ENCODE results near the gene SASH1. TPM values are rescaled to one million over a fixed set of nuclear protein-coding genes. Genes with fewer than 3 reads are reported as not detected.

Gene SASH1
- total RNA-seq, 4 donors from 2014 or later = 55.3 to 118 (median 79.6) TPM

DNA sequence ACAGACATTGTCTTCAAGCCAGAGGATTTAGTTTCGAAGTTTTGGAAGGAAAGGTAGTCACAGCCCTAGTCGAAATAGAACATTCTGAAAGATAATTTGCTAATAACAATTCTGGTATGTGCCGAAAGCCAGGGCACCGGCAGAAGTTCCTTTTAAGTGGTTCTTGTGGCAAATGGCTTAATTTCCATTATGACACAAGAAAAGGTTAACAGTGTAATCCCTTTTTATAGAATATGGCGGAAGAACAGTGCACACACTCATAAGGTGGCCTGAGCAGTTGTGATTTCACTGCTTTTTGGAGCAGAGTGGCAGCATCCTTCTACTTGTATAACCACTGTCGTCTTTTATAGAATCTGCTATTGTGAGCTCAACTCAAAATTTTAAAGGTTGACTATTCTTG lies 152.4 kb downstream of the SASH1 start:
- Histone ChIP-seq H3K27ac (peak overlapping the region in 3 of 4 donors; percentile 30 to 50 (median 31)), H3K27me3 (no peaks in the 10 kb centered on the region), H3K4me3 (no peak overlapping the region), H3K4me1 (peaks cover 0 to 4% (median 2%) of the 10 kb centered on the region in 3 donors), H3K36me3 (peaks cover 0 to 64% (median 0%) of the 10 kb centered on the region in 3 donors), H3K9me3 (no peaks in the 10 kb centered on the region)
- TF ChIP-seq POLR2A (IDR thresholded peaks at IDR 0.05) = no peak
- TF ChIP-seq, protein P1, sequence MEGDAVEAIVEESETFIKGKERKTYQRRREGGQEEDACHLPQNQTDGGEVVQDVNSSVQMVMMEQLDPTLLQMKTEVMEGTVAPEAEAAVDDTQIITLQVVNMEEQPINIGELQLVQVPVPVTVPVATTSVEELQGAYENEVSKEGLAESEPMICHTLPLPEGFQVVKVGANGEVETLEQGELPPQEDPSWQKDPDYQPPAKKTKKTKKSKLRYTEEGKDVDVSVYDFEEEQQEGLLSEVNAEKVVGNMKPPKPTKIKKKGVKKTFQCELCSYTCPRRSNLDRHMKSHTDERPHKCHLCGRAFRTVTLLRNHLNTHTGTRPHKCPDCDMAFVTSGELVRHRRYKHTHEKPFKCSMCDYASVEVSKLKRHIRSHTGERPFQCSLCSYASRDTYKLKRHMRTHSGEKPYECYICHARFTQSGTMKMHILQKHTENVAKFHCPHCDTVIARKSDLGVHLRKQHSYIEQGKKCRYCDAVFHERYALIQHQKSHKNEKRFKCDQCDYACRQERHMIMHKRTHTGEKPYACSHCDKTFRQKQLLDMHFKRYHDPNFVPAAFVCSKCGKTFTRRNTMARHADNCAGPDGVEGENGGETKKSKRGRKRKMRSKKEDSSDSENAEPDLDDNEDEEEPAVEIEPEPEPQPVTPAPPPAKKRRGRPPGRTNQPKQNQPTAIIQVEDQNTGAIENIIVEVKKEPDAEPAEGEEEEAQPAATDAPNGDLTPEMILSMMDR (IDR thresholded peaks at IDR 0.05) = no peak
- DNase-seq = no peak
- intact Hi-C loops (cut with DNase I) = no loop called here
- WGBS, 2 donors = 80 to 87% methylated on average over 6 of the region's 6 CpGs

DNA sequence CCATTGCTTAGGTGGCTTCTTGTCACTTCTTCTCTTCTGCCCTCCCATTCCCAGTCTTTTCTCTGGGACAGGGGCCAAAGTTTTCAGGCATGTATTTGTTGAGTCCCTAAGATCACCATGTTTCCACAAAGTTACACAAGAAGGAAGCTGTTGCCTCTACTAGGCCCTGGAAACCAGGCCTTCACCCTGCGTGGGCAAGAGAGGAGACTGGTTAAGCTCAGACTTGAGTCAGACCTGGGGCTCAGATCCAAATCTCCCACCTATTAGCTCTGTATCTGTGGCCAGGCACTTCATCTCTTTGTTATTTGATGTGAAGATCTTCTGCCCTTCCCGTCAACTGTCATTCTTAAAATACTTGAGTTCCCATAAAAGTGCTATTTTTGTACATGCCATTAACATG lies 154.6 kb downstream of the SASH1 start:
- Histone ChIP-seq H3K9me3 (no peaks in the 10 kb centered on the region), H3K4me1 (peaks cover 3 to 25% (median 13%) of the 10 kb centered on the region in 3 donors), H3K4me3 (no peak overlapping the region), H3K36me3 (peaks cover 0 to 57% (median 3%) of the 10 kb centered on the region in 3 donors), H3K27me3 (no peaks in the 10 kb centered on the region), H3K27ac (peak overlapping the region in 3 of 4 donors; percentile 18 to 59 (median 22))
- no peak for TF ChIP-seq POLR2A (IDR thresholded peaks at IDR 0.05)
- TF ChIP-seq, protein P1 (IDR thresholded peaks at IDR 0.05) = no peak
- intact Hi-C loops (cut with DNase I) = no loop called here
- 46 to 63% methylated on average over 2 of the region's 2 CpGs for WGBS, 2 donors
- no peak for DNase-seq

DNA sequence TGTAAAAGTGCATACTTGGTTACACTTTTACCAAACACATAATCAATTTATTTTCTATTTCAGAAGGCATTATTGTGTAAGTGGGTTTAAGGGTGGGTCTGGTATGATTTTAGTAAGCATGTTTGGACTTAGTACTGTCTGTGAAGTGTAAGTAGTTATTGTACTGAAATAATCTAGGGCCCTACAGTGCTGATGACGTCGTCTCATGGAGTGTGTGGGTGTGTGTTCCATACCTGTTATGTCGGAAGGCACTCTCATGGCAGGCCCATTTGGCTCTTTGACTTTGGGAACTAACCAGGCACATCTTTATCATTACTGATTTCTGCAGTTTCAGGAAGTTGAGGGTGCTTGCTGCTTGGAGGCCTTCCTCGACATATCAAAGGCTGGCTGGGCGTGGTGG lies 155.1 kb downstream of the SASH1 start:
- Histone ChIP-seq H3K27ac (peak overlapping the region in 3 of 4 donors; percentile 18 to 59 (median 22)), H3K4me1 (peaks cover 3 to 30% (median 13%) of the 10 kb centered on the region in 3 donors)
- intact Hi-C loops (cut with DNase I) = no loop called here

DNA sequence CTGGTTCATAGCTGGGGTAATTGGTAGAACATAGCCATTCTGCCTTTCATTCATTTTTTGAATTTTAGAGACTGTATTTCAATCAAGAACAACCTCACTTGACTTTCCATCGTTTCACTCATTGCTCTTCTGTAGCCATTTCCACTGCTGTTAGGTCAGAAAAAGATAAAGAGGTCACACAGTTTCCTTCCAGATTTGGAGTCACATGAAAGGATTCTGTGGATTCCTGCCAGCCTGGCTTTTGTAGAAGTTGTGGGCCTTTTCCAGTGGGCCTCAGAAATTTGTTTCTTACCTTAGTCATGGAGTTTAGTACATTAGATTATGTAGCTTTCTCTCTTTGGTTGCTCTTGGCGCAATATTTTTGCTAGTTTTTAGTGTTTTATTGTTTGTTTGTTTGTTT lies 157.8 kb downstream of the SASH1 start:
- Histone ChIP-seq H3K27me3 (no peaks in the 10 kb centered on the region), H3K4me1 (peaks cover 3 to 34% (median 13%) of the 10 kb centered on the region in 3 donors), H3K4me3 (no peak overlapping the region), H3K9me3 (no peaks in the 10 kb centered on the region), H3K27ac (peak overlapping the region in 3 of 4 donors; percentile 63 to 79 (median 77)), H3K36me3 (peaks cover 0 to 51% (median 3%) of the 10 kb centered on the region in 3 donors)
- no peak for TF ChIP-seq POLR2A (IDR thresholded peaks at IDR 0.05)
- TF ChIP-seq, protein P1 (IDR thresholded peaks at IDR 0.05) = no peak
- no peak for DNase-seq
- 74 to 84% methylated on average over 2 of the region's 2 CpGs for WGBS, 2 donors
- intact Hi-C loops (cut with DNase I) = no loop called here

More for the DNA sequence above, 155.1 kb downstream of the SASH1 start:
- no peak overlapping the region for H3K4me3 ChIP-seq
- H3K9me3 ChIP-seq = no peaks in the 10 kb centered on the region
- 62 to 79% methylated on average over 5 of the region's 5 CpGs for WGBS, 2 donors
- H3K36me3 ChIP-seq = peaks cover 0 to 56% (median 3%) of the 10 kb centered on the region in 3 donors
- TF ChIP-seq, protein P1 (IDR thresholded peaks at IDR 0.05) = no peak
- no peak for TF ChIP-seq POLR2A (IDR thresholded peaks at IDR 0.05)
- H3K27me3 ChIP-seq = no peaks in the 10 kb centered on the region
- no peak for DNase-seq

DNA sequence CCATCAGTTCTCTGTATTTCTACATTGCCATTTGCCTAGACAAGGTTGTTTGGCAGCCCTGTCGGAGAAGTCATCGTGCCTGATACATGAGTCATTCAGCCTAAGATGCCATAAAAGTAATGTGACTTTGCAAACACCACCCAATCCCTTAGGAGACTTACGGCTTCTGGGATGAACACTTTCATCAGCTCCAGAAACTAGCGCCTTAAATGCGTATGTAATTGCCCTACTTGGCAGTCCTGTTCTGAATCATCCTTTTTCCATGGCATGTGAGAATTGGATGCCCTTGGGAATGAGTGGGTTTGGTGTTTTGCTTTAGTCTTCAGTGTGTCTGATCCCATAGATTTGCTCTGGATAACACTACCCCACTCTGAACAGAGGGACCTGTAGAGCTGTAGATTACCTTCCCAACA lies 158.5 kb downstream of the SASH1 start:
- Histone ChIP-seq H3K27ac (peak overlapping the region; percentile 33 to 79 (median 70)), H3K4me3 (no peak overlapping the region), H3K9me3 (no peaks in the 10 kb centered on the region), H3K4me1 (peaks cover 3 to 34% (median 13%) of the 10 kb centered on the region in 3 donors), H3K36me3 (peaks cover 0 to 51% (median 3%) of the 10 kb centered on the region in 3 donors), H3K27me3 (no peaks in the 10 kb centered on the region)
- 26 to 40% methylated on average over 5 of the region's 5 CpGs for WGBS, 2 donors
- intact Hi-C loops (cut with DNase I) = no loop called here
- no peak for DNase-seq
- TF ChIP-seq POLR2A (IDR thresholded peaks at IDR 0.05) = no peak
- TF ChIP-seq, protein P1 (IDR thresholded peaks at IDR 0.05) = no peak

All from esophagus squamous epithelium (tissue), 5 donors.